HUES48 (cell line): ENCODE measurements around the gene HMGCS2.

Experiments used
- H3K27ac ChIP-seq: one replicate; pipeline ENCODE4 v1.7.0; 2013; ENCODE audit warnings: low read depth, low read length, inconsistent platforms
- H3K27me3 ChIP-seq: 2 replicates; pipeline ENCODE4 v1.6.1; 2013; ENCODE audit warnings: mild to moderate bottlenecking, low read length; ENCODE audit not compliant: control insufficient read depth, insufficient read depth
- H3K36me3 ChIP-seq: 2 replicates; pipeline ENCODE4 v1.6.1; 2013; ENCODE audit warnings: low read length; ENCODE audit not compliant: control insufficient read depth, insufficient read depth
- H3K4me1 ChIP-seq: 2 replicates; pipeline ENCODE4 v1.6.1; 2013; ENCODE audit warnings: mild to moderate bottlenecking, low read length; ENCODE audit not compliant: control insufficient read depth, insufficient read depth
- H3K4me3 ChIP-seq: 2 replicates; pipeline ENCODE4 v1.5.1; 2013; ENCODE audit warnings: mild to moderate bottlenecking, low read depth, low read length
- H3K9ac ChIP-seq: 2 replicates; pipeline ENCODE4 v1.6.1; 2013; ENCODE audit warnings: mild to moderate bottlenecking, low read depth, low read length, moderate library complexity
- H3K9me3 ChIP-seq: 2 replicates; pipeline ENCODE4 v1.6.1; 2013; ENCODE audit warnings: low read length; ENCODE audit not compliant: control insufficient read depth, insufficient read depth

HMGCS2 gene

DNA sequence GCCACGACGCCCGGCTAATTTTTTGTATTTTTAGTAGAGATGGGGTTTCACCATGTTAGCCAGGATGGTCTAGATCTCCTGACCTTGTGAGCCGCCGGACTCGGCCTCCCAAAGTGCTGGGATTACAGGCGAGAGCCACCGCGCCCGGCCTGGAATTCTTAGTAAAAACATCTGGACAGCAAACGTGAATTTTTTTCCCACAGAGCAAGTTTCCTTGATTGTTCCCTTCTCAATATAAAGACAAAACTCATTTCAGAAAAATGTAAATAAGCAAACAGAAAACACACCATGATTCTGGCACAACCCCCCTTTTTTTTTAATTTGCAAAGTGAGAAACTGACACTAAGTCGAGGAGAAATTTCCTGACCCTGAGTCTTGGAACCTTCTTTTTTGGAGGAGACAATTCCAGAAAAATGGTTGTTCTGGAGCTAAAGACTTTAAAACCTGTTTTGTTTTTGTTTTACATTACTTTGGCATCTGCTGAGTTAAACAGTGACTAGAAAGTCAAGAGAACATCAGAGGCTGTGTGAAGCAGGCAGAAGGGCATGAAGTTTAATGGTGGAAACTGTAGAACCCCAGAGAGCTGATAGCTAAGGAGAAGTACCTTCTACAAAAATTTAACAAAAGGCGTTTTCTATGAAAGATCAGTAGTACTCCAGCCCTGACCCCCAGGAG, 10.3 kb upstream of the HMGCS2 start:
- Histone ChIP-seq H3K9me3 (no peaks in the 10 kb centered on the region), H3K27ac (no peak overlapping the region), H3K9ac (no peak overlapping the region), H3K36me3 (no peaks in the 10 kb centered on the region), H3K27me3 (no peaks in the 10 kb centered on the region), H3K4me3 (no peak overlapping the region), H3K4me1 (peaks cover 8% of the 10 kb centered on the region)

DNA sequence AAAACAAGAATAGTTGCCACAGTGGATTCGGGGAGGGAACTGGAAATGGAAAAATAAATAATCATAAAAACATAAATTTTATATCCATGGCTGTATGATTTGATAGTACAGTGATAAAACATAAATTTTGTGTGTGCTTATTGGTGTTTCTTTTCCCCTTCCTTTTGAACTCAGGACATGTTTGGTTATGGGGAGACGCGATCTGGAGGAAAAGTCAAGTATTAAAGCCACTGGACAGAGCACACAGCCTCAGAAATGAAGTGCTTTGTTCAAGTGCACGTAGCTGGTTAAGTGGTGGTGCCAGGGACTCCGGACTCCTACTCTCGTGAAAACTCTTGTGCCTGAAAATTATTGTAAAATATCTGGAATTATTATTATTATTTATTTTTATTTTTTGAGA, 9.7 kb upstream of the HMGCS2 start:
- H3K9me3 ChIP-seq = no peaks in the 10 kb centered on the region
- H3K36me3 ChIP-seq = no peaks in the 10 kb centered on the region
- no peak overlapping the region for H3K27ac ChIP-seq
- H3K4me1 ChIP-seq = peaks cover 15% of the 10 kb centered on the region
- H3K4me3 ChIP-seq = no peak overlapping the region
- H3K9ac ChIP-seq = no peak overlapping the region
- no peaks in the 10 kb centered on the region for H3K27me3 ChIP-seq

DNA sequence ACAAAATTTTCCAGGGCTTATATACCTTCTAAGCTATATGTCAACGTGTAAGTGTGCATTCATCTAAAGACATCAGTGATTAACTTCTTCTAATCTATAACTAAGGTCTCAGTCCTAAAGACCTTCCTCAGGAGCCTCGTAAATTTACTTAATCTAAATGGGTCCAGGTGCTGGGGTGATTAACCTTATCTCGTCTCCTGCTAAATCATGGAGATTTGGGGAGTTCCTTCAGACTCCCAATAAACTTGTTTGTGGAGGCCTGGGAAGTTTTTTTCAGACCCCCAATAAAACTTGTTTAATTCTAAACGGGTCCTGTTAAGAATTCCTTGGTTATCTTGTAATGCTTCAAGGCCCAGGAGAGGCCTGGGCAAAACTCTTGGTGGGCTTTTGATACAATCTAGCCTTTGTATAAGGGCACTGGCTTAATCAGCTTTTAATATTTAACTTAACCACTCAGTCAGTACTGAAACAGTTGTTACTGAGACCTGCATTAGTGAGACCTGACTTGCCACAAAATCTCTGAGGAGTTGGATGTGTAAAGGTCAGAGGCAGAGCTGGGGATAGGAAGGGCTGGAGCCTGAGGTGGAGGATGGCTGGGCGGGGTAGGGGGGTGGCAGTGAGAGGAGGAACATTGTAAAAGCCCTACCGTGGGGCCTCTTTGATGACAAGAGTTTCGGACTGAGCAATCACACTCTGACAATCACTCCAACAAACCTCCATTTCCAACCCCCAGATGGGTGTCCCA, 6.2 kb upstream of the HMGCS2 start:
- Histone ChIP-seq H3K9ac (no peak overlapping the region), H3K4me3 (no peak overlapping the region), H3K36me3 (no peaks in the 10 kb centered on the region), H3K4me1 (peaks cover 19% of the 10 kb centered on the region), H3K27me3 (no peaks in the 10 kb centered on the region), H3K9me3 (no peaks in the 10 kb centered on the region), H3K27ac (peak overlapping the region; percentile 51)

DNA sequence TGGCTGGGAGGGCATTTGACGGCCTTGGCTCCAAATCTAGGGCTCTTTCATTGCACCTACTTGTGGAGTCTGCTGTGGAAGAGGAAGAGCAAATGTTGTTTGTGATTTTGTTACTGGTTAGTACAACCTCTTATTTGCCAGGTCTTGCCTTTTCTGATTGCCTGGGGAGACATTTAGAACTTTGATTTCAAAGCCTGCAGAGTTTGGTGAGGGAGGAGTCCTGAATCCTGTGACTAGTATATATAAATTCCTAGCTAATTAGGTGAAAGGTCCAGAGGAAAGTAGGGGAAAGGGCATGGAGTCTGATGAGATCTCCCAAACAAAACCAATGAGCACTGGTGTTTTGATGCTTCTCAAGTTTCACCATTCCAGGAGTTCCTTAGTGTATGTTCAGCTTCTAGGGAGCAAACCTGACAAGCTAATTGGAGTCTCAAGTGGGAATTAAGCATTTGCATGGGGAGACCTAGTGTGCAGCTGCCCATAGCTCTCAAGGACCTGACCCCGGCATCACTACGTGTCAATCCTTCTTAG, 5.1 kb upstream of the HMGCS2 start:
- H3K36me3 ChIP-seq = no peaks in the 10 kb centered on the region
- no peak overlapping the region for H3K4me3 ChIP-seq
- peak overlapping the region; percentile 75 for H3K27ac ChIP-seq
- no peak overlapping the region for H3K9ac ChIP-seq
- H3K27me3 ChIP-seq = no peaks in the 10 kb centered on the region
- H3K9me3 ChIP-seq = no peaks in the 10 kb centered on the region
- peaks cover 19% of the 10 kb centered on the region for H3K4me1 ChIP-seq

DNA sequence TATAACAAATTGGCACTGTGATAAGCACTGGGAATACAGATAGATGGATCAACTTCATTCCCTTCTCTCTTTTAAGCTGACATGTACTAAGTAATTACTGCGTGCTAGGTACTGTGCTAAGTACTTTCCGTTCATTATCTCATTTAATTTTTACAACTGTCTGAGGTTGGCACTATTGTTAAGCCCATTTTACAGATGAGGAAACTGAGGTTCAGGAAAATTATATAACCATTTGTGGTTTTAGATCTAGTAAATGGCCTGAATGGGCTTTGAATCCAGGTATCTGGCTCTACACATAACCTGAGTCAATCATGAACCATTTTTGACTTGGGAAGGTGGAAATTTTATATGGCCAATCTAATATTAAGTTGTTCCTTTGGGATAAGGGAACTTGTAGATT, 3.6 kb upstream of the HMGCS2 start:
- Histone ChIP-seq H3K4me3 (no peak overlapping the region), H3K36me3 (no peaks in the 10 kb centered on the region), H3K27me3 (peaks cover 3% of the 10 kb centered on the region; the same call in 1 of the 2 replicates), H3K27ac (no peak overlapping the region), H3K4me1 (peaks cover 19% of the 10 kb centered on the region), H3K9me3 (no peaks in the 10 kb centered on the region), H3K9ac (no peak overlapping the region)

DNA sequence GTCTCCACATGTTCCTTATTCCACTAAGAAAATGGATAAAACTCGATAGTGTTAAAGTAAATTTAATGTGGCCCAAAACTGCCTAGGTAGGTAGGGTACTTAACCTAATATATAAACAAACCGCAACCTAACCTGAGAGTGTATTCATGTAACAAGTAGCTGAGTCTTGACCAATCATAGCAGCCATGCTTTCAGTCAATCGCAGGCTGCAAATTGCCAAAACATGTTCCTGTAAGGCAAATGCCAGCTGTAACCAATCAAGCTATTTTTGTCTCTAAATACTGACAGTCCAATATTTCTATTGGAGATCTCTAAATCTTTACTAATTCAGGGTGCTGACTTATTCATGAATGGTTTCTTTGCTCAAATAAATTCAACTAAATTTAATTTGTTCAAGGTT, 3.1 kb upstream of the HMGCS2 start:
- Histone ChIP-seq H3K27me3 (peaks cover 3% of the 10 kb centered on the region; the same call in 1 of the 2 replicates), H3K27ac (no peak overlapping the region), H3K9ac (no peak overlapping the region), H3K36me3 (no peaks in the 10 kb centered on the region), H3K4me1 (peaks cover 19% of the 10 kb centered on the region), H3K9me3 (no peaks in the 10 kb centered on the region), H3K4me3 (no peak overlapping the region)

DNA sequence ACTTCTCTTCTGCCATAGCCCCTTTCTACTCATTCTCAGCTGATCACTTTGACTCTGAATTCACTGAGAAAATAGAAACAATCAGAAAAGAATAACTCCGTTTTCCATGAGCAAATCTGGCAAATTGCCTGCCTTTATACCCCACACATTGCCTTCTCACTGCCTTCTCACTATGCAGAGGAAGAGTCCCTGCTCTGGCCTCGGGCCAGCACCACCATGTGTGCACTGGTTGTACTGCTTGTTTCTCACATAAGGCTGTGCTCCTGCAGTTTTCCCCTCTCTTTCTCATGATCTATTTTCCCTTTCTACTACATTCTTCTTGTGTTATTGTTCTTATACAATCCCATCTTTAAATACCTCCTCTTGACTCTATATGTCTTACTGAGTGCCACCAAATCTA, 2.3 kb upstream of the HMGCS2 start:
- H3K4me1 ChIP-seq = peaks cover 19% of the 10 kb centered on the region
- no peak overlapping the region for H3K27ac ChIP-seq
- H3K36me3 ChIP-seq = no peaks in the 10 kb centered on the region
- H3K4me3 ChIP-seq = no peak overlapping the region
- no peaks in the 10 kb centered on the region for H3K9me3 ChIP-seq
- no peak overlapping the region for H3K9ac ChIP-seq
- H3K27me3 ChIP-seq = peaks cover 3% of the 10 kb centered on the region; the same call in 1 of the 2 replicates

DNA sequence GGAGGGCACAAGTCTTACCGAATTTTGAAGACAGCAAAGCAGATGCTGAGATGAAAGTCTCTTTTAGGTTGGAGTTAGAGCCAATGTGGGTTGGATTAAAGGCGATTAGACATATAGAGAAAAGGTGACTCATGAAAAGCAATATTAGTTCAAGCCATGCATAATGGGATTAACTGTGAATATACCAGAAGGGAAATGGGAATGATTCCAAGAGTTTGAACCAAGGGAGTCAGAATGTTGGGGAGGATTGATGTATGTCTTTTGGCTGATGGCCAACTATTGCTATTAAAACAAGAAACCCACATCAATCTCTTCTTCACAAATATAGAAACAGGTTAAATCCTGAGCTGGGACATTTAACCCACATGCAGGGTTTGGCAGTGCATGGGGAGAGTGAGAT, 1.2 kb downstream of the HMGCS2 start:
- Histone ChIP-seq H3K27me3 (peaks cover 3% of the 10 kb centered on the region; the same call in 1 of the 2 replicates), H3K27ac (no peak overlapping the region), H3K4me1 (no peaks in the 10 kb centered on the region), H3K4me3 (no peak overlapping the region), H3K36me3 (no peaks in the 10 kb centered on the region), H3K9me3 (no peaks in the 10 kb centered on the region), H3K9ac (no peak overlapping the region)

DNA sequence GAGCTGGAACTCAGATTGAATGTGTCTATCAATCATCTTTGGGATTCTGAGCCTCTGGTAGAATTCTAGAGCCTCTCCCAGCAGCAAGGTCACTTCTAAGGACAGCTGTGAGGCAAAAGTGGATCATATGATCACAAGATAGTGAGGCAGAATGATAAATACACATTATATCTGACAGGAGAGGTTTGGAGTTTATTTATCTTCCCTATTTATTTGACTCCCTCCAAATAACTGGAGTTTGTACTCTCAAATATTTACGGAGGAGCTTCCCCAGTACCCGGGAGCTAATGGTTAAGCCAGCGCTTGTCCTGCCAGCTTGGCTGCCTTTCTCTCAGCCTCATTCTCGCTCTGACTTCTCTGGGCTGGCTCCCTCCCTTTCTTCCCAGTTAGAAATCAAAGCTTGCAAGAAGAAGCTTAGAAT, 2.3 kb downstream of the HMGCS2 start:
- Histone ChIP-seq H3K9ac (no peak overlapping the region), H3K27me3 (peaks cover 3% of the 10 kb centered on the region; the same call in 1 of the 2 replicates), H3K9me3 (no peaks in the 10 kb centered on the region), H3K4me1 (no peaks in the 10 kb centered on the region), H3K4me3 (no peak overlapping the region), H3K36me3 (no peaks in the 10 kb centered on the region), H3K27ac (no peak overlapping the region)

DNA sequence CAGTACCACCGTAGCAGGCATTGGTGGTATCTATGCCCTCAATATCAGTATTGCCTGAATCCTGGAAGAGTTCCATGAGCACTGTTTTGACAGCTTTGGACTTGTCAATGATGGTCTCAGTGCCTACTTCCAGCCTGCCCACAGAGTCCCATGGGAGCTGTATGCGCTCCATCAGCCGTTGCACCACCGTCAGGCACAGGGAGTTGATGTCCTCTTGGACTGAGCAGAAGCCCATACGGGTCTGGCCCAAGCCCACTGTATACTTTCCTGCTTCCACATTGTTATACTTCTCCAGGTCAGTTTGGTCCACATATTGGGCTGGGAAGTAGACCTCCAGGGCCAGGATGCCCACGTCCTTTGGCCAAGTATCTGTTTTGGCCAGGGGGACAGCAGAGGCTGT, 4.5 kb downstream of the HMGCS2 start:
- peaks cover 3% of the 10 kb centered on the region; the same call in 1 of the 2 replicates for H3K27me3 ChIP-seq
- H3K9me3 ChIP-seq = no peaks in the 10 kb centered on the region
- H3K9ac ChIP-seq = no peak overlapping the region
- no peaks in the 10 kb centered on the region for H3K4me1 ChIP-seq
- no peaks in the 10 kb centered on the region for H3K36me3 ChIP-seq
- no peak overlapping the region for H3K27ac ChIP-seq
- H3K4me3 ChIP-seq = no peak overlapping the region

DNA sequence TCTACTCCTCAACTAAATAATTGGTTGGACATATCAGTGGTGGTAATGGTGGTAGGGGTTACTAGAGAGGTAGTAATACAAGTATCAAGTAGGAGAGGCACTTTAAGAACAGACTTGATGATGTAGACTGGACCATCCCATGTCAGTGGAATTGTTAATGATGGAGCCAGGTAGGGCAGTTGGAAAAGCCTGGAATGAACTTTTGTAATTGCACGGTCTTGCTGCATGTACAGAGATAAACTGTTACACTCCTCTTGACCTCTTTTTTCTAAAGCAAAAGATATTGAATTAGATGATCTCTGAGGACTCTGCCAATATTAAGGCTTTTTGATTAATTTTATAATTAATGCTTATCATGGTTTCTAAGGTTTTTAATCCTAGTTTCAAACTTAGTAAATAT, 5.8 kb downstream of the HMGCS2 start:
- no peak overlapping the region for H3K27ac ChIP-seq
- no peaks in the 10 kb centered on the region for H3K4me1 ChIP-seq
- no peak overlapping the region for H3K9ac ChIP-seq
- peaks cover under 1% of the 10 kb centered on the region; the same call in 1 of the 2 replicates for H3K27me3 ChIP-seq
- H3K4me3 ChIP-seq = no peak overlapping the region
- H3K9me3 ChIP-seq = no peaks in the 10 kb centered on the region
- no peaks in the 10 kb centered on the region for H3K36me3 ChIP-seq
